Nephron (organoid): Measurements from ENCODE around the gene TAX1BP3.

Experiments used
- H3K27ac Mint-ChIP-seq, 3 experiments: 2 replicates each; pipeline ENCODE4 v1.8.0; 2020; ENCODE audit warnings: mixed read lengths in 3 of 3, mild to moderate bottlenecking in 2 of 3, moderate library complexity in 1 of 3
- H3K27me3 Mint-ChIP-seq: 2 replicates; pipeline ENCODE4 v1.8.0; 2021; ENCODE audit warnings: low read depth, mild to moderate bottlenecking, moderate library complexity, mixed read lengths
- H3K36me3 Mint-ChIP-seq: 2 replicates; pipeline ENCODE4 v1.8.0; 2020; ENCODE audit warnings: low read depth, mixed read lengths
- H3K4me1 Mint-ChIP-seq: 2 replicates; pipeline ENCODE4 v1.8.0; 2020; ENCODE audit warnings: mixed read lengths
- H3K4me3 Mint-ChIP-seq, 3 experiments: 2 replicates each; pipeline ENCODE4 v1.8.0; 2020; ENCODE audit warnings: mild to moderate bottlenecking in 3 of 3, mixed read lengths in 3 of 3, moderate library complexity in 2 of 3
- H3K9me3 Mint-ChIP-seq: 2 replicates; pipeline ENCODE4 v1.8.0; 2020; ENCODE audit warnings: mixed read lengths
- CTCF ChIP-seq, 3 experiments: fragments of 200-600 bp; sonication (generic); IDR thresholded peaks; one replicate each; pipeline ENCODE4 v1.5.0; 2021; ENCODE audit warnings: antibody characterized with exemption in 3 of 3; ENCODE audit not compliant: unreplicated experiment in 3 of 3

TAX1BP3 gene

GRCh38 chr17:3695129-3695722 lies 26.8 kb upstream of the TAX1BP3 start:
- Mint-ChIP-seq H3K27me3 (peaks cover 71% of the 10 kb centered on the region), H3K4me3 (peak overlapping the region; percentile 67 to 84 (median 68)), H3K4me1 (peaks cover 6% of the 10 kb centered on the region), H3K36me3 (no peaks in the 10 kb centered on the region), H3K27ac (no peak overlapping the region), H3K9me3 (peaks cover 3% of the 10 kb centered on the region)
- no peak for TF ChIP-seq CTCF (IDR thresholded peaks at IDR 0.05; ENCODE audit: unreplicated experiment in 3 of 3)

- peak overlapping the region in 2 of 3 experiments; percentile 35 to 47 for H3K4me3 Mint-ChIP-seq
- peaks cover 72% of the 10 kb centered on the region for H3K27me3 Mint-ChIP-seq
- peaks cover 3% of the 10 kb centered on the region for H3K9me3 Mint-ChIP-seq
- no peak for TF ChIP-seq CTCF (IDR thresholded peaks at IDR 0.05; ENCODE audit: unreplicated experiment in 3 of 3)
- H3K27ac Mint-ChIP-seq = no peak overlapping the region
- peaks cover 6% of the 10 kb centered on the region for H3K4me1 Mint-ChIP-seq
- no peaks in the 10 kb centered on the region for H3K36me3 Mint-ChIP-seq
These were observed 25.5 kb upstream of the TAX1BP3 start for GRCh38 chr17:3693829-3694231.

GRCh38 chr17:3693141-3693540 lies 24.8 kb upstream of the TAX1BP3 start:
- no peak for TF ChIP-seq CTCF (IDR thresholded peaks at IDR 0.05; ENCODE audit: unreplicated experiment in 3 of 3)
- H3K27ac Mint-ChIP-seq = no peak overlapping the region
- H3K36me3 Mint-ChIP-seq = no peaks in the 10 kb centered on the region
- H3K9me3 Mint-ChIP-seq = peaks cover 3% of the 10 kb centered on the region
- H3K27me3 Mint-ChIP-seq = peaks cover 66% of the 10 kb centered on the region
- H3K4me3 Mint-ChIP-seq = peak overlapping the region in 2 of 3 experiments; percentile 19 to 37
- H3K4me1 Mint-ChIP-seq = peaks cover 6% of the 10 kb centered on the region

- H3K27me3 Mint-ChIP-seq = peaks cover 58% of the 10 kb centered on the region
- peaks cover 6% of the 10 kb centered on the region for H3K4me1 Mint-ChIP-seq
- H3K4me3 Mint-ChIP-seq = no peak overlapping the region
- no peaks in the 10 kb centered on the region for H3K36me3 Mint-ChIP-seq
- no peak for TF ChIP-seq CTCF (IDR thresholded peaks at IDR 0.05; ENCODE audit: unreplicated experiment in 3 of 3)
- no peak overlapping the region for H3K27ac Mint-ChIP-seq
- H3K9me3 Mint-ChIP-seq = no peaks in the 10 kb centered on the region
These were observed 24.0 kb upstream of the TAX1BP3 start for GRCh38 chr17:3692346-3692745.

GRCh38 chr17:3691617-3692067 lies 23.3 kb upstream of the TAX1BP3 start:
- Mint-ChIP-seq H3K27ac (no peak overlapping the region), H3K9me3 (no peaks in the 10 kb centered on the region), H3K4me3 (no peak overlapping the region), H3K36me3 (no peaks in the 10 kb centered on the region), H3K4me1 (peaks cover 6% of the 10 kb centered on the region), H3K27me3 (peaks cover 51% of the 10 kb centered on the region)
- no peak for TF ChIP-seq CTCF (IDR thresholded peaks at IDR 0.05; ENCODE audit: unreplicated experiment in 3 of 3)

- no peak for TF ChIP-seq CTCF (IDR thresholded peaks at IDR 0.05; ENCODE audit: unreplicated experiment in 3 of 3)
- Mint-ChIP-seq H3K36me3 (no peaks in the 10 kb centered on the region), H3K27ac (no peak overlapping the region), H3K9me3 (no peaks in the 10 kb centered on the region), H3K4me3 (no peak overlapping the region), H3K4me1 (peaks cover 6% of the 10 kb centered on the region), H3K27me3 (peaks cover 36% of the 10 kb centered on the region)
These were observed 21.8 kb upstream of the TAX1BP3 start for GRCh38 chr17:3690094-3690715.
